ENCODE results near the gene GPR87.

DNA sequence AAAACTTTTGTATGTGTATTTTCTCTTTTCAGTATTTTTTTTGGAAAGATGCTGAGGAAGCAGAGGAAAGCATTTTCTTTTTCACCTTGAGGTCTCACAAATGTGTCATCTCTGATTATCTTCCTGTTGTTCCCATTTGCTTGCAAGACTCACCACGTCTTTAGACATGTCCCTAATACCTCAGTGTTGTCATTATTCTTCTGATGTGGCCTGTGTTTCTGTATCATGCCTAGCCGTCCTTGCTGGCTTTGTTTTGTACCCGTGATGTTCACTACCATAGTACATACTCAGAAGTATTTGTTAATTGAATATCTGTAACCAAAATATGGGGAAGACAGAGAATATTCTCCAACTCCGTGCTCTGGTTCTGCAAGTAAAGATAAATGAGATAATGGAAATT lies 33.2 kb downstream of the GPR87 start:
- no peak for TF ChIP-seq EZH2 (IDR thresholded peaks at IDR 0.05; ENCODE audit: insufficient read depth, poor library complexity, severe bottlenecking)
- TF ChIP-seq EZH2phosphoT487 (IDR thresholded peaks at IDR 0.05; ENCODE audit: insufficient read depth, low read depth): no peak
